IMR-90 (cell line): Measurements from ENCODE around the gene FRMD4B. TPM values are rescaled to one million over a fixed set of nuclear protein-coding genes. Genes with fewer than 3 reads are reported as not detected.

Experiments used
- ATAC-seq: fragments of 200-7000 bp; cut with Tn5 transposase; 2 replicates; pipeline ENCODE4 v1.9.1; 2020; ENCODE audit warnings: low read depth, mild to moderate bottlenecking, moderate library complexity
- BruUV-seq: library from RNA; stranded (reverse); fragments of 400-500 nt; replicated peaks from 2 replicates; lab custom pipeline; 2021; lab: Mats Ljungman, UMichigan
- CTCF ChIA-PET: fragments of 300-600 bp; formaldehyde crosslinking; extraction: SDS; loops from one replicate; lab custom pipeline; 2021; ENCODE audit warnings: antibody characterized with exemption; lab: Yijun Ruan, JAX
- POLR2A ChIA-PET: fragments of 300-600 bp; sonication (Branson Sonifier 250); formaldehyde crosslinking; loops from one replicate; lab custom pipeline; 2022; ENCODE audit warnings: antibody characterized with exemption; ENCODE audit not compliant: unreplicated experiment; lab: Charles Lee
- DNase-seq: peaks from one replicate; pipeline ENCODE4 v3.0.0; 2013
- H2AFZ ChIP-seq: replicated peaks from 2 replicates; pipeline ENCODE3; 2013; ENCODE audit warnings: low read length, mild to moderate bottlenecking; ENCODE audit not compliant: poor library complexity
- H2AK5ac ChIP-seq: 2 replicates; pipeline ENCODE4 v1.6.1; 2013; ENCODE audit warnings: low read depth, low read length, inconsistent platforms
- H2AK9ac ChIP-seq: replicated peaks from 2 replicates; pipeline ENCODE3; 2013; ENCODE audit warnings: mild to moderate bottlenecking, low read depth, low read length, moderate library complexity; ENCODE audit not compliant: poor library complexity
- H2BK120ac ChIP-seq: 2 replicates; pipeline ENCODE4 v1.6.1; 2013; ENCODE audit warnings: low read depth, low read length, inconsistent platforms
- H2BK15ac ChIP-seq: 3 replicates; pipeline ENCODE4 v1.6.1; 2013; ENCODE audit warnings: low read depth, low read length, inconsistent platforms
- H2BK20ac ChIP-seq: 2 replicates; pipeline ENCODE4 v1.6.1; 2013; ENCODE audit warnings: low read depth, mild to moderate bottlenecking, inconsistent platforms, low read length, moderate library complexity
- H2BK5ac ChIP-seq: 2 replicates; pipeline ENCODE4 v1.6.1; 2013; ENCODE audit warnings: mild to moderate bottlenecking, low read depth, low read length, inconsistent platforms; ENCODE audit not compliant: poor library complexity, severe bottlenecking
- H3K14ac ChIP-seq: replicated peaks from 2 replicates; pipeline ENCODE4 v1.6.1; 2013; ENCODE audit warnings: low read depth, low read length, inconsistent platforms
- H3K18ac ChIP-seq: 2 replicates; pipeline ENCODE4 v1.6.1; 2013; ENCODE audit warnings: low read depth, low read length, control low read depth
- H3K23ac ChIP-seq: 2 replicates; pipeline ENCODE4 v1.6.1; 2013; ENCODE audit warnings: low read depth, low read length, inconsistent platforms
- H3K27ac ChIP-seq: 2 replicates; pipeline ENCODE4 v1.5.1; 2013; ENCODE audit warnings: mild to moderate bottlenecking, control low read depth, low read length; ENCODE audit not compliant: insufficient read depth
- H3K27me3 ChIP-seq: 2 replicates; pipeline ENCODE4 v1.6.1; 2013; ENCODE audit warnings: low read length; ENCODE audit not compliant: control insufficient read depth, insufficient read depth
- H3K36me3 ChIP-seq: 2 replicates; pipeline ENCODE4 v1.6.1; 2013; ENCODE audit warnings: low read length, mixed read lengths; ENCODE audit not compliant: control insufficient read depth, insufficient read depth
- H3K4ac ChIP-seq: 2 replicates; pipeline ENCODE4 v1.6.1; 2013; ENCODE audit warnings: low read depth, low read length, inconsistent platforms
- H3K4me1 ChIP-seq: 2 replicates; pipeline ENCODE4 v1.6.1; 2013; ENCODE audit warnings: low read length, mixed read lengths; ENCODE audit not compliant: control insufficient read depth, insufficient read depth
- H3K4me2 ChIP-seq: 2 replicates; pipeline ENCODE4 v1.6.1; 2013; ENCODE audit warnings: low read depth, mild to moderate bottlenecking, control low read depth, low read length, moderate library complexity
- H3K4me3 ChIP-seq: 2 replicates; pipeline ENCODE4 v1.5.1; 2013; ENCODE audit warnings: low read depth, mild to moderate bottlenecking, control low read depth, low read length, moderate library complexity; ENCODE audit not compliant: insufficient read depth
- H3K56ac ChIP-seq: 2 replicates; pipeline ENCODE4 v1.6.1; 2013; ENCODE audit warnings: low read length, inconsistent platforms; ENCODE audit not compliant: insufficient read depth; ENCODE audit errors: extremely low read depth
- H3K79me1 ChIP-seq, 2 experiments: 2 replicates each; pipeline ENCODE4 v1.6.1; 2013; ENCODE audit warnings: low read length in 2 of 2, inconsistent platforms in 1 of 2, low read depth in 1 of 2
- H3K9ac ChIP-seq: 2 replicates; pipeline ENCODE4 v1.6.1; 2013; ENCODE audit warnings: low read depth, low read length, control low read depth
- H3K9me1 ChIP-seq: 2 replicates; pipeline ENCODE4 v1.6.1; 2013; ENCODE audit warnings: low read length, inconsistent platforms; ENCODE audit not compliant: insufficient read depth
- H3K9me3 ChIP-seq: 2 replicates; pipeline ENCODE4 v1.6.1; 2013; ENCODE audit warnings: low read length; ENCODE audit not compliant: control insufficient read depth, insufficient read depth
- H4K20me1 ChIP-seq: 2 replicates; pipeline ENCODE4 v1.6.1; 2013; ENCODE audit warnings: low read length, inconsistent platforms; ENCODE audit not compliant: insufficient read depth
- H4K5ac ChIP-seq: 2 replicates; pipeline ENCODE4 v1.6.1; 2013; ENCODE audit warnings: mild to moderate bottlenecking, low read depth, low read length, control low read depth
- H4K8ac ChIP-seq, 2 experiments: 2 replicates each; pipeline ENCODE4 v1.6.1; 2013; ENCODE audit warnings: low read depth in 2 of 2, low read length in 2 of 2, control low read depth in 1 of 2, inconsistent platforms in 1 of 2
- H4K91ac ChIP-seq: 2 replicates; pipeline ENCODE4 v1.6.1; 2013; ENCODE audit warnings: low read depth, low read length, inconsistent platforms; ENCODE audit not compliant: insufficient read depth
- BHLHE40 ChIP-seq: fragments of 150-350 bp; IDR thresholded peaks from 2 replicates; pipeline ENCODE4 v1.6.1; 2016; ENCODE audit warnings: mild to moderate bottlenecking, low read depth, low read length
- RFX5 ChIP-seq: IDR thresholded peaks from 2 replicates; pipeline ENCODE4 v1.8.0; 2012; ENCODE audit warnings: low read depth, mild to moderate bottlenecking, low read length, moderate library complexity
- WGBS, 2 experiments: methylation state at CpG; one replicate each; pipeline versions ENCODE4 v1.1.5 to v1.1.7; 2013; ENCODE audit warnings: missing lambda C conversion rate in 2 of 2; ENCODE audit not compliant: insufficient read length in 1 of 2; ENCODE audit errors: extremely low coverage in 2 of 2; 5-methylcytosine and 5-hydroxymethylcytosine counted together
- dilution Hi-C: fragments of 300-500 bp; cut with HindIII; formaldehyde crosslinking; loops from one replicate; pipeline ENCODE4 v1.14.3; 2018; ENCODE audit warnings: low sequenced_read_pairs; ENCODE audit not compliant: unreplicated experiment
- in situ Hi-C: fragments of 300-500 bp; cut with MboI; formaldehyde crosslinking; loops from 3 replicates; pipeline ENCODE4 v1.14.3; 2019; ENCODE audit warnings: low sequenced_read_pairs, inconsistent platforms, mixed read lengths
- intact Hi-C: fragments of 100-400 bp; cut with micrococcal nuclease; formaldehyde crosslinking; loops from 2 replicates; pipeline ENCODE4 v1.10.0; 2022
- polyA plus RNA-seq, 3 experiments: library from polyadenylated mRNA; depleted of rRNA; stranded (reverse); fragments of >200 nt; gene quantifications; 2 replicates each; pipeline ENCODE4 v1.2.3, GENCODE V29; 2012; ENCODE audit warnings: low replicate concordance in 1 of 3
- total RNA-seq: library from RNA; depleted of rRNA; stranded (reverse); fragments of >200 nt; gene quantifications from 2 replicates; pipeline ENCODE4 v1.2.3, GENCODE V29; 2012

The FRMD4B gene
- total and polyA plus RNA-seq, 2 of the 4 experiments (the other 2 are of a cell fraction), result 0.14 to 0.36 TPM

- Histone ChIP-seq H3K18ac (no peak overlapping the region), H2AK9ac (no peak overlapping the region), H3K27ac (no peak overlapping the region), H3K56ac (no peak overlapping the region), H2BK120ac (no peak overlapping the region), H4K5ac (no peak overlapping the region), H3K4ac (no peak overlapping the region), H3K27me3 (no peaks in the 10 kb centered on the region), H2BK20ac (no peak overlapping the region), H4K20me1 (no peaks in the 10 kb centered on the region), H3K36me3 (no peaks in the 10 kb centered on the region), H2BK15ac (no peak overlapping the region), H3K4me2 (no peak overlapping the region), H3K4me1 (no peaks in the 10 kb centered on the region), H3K79me1 (no peaks in the 10 kb centered on the region), H2BK5ac (no peak overlapping the region), H3K9me3 (no peaks in the 10 kb centered on the region), H2AK5ac (no peak overlapping the region), H3K14ac (no peak overlapping the region), H3K9ac (no peak overlapping the region), H3K4me3 (no peak overlapping the region), H2AFZ (no peak overlapping the region), H3K9me1 (no peaks in the 10 kb centered on the region), H3K23ac (no peak overlapping the region), H4K8ac (no peak overlapping the region), H4K91ac (no peak overlapping the region)
- BruUV-seq, result no TSS peak
- CTCF ChIA-PET, result no interaction called here
- POLR2A ChIA-PET, result no interaction called here
- DNase-seq (no peak), ATAC-seq (no peak)
- dilution Hi-C loops, result no loop called here
- in situ Hi-C loops, result no loop called here
- WGBS, 2 experiments, result no CpG with 5 or more reads among the region's 3 CpGs
- intact Hi-C loops, result no loop called here
- TF ChIP-seq BHLHE40 (no peak), RFX5 (no peak)
Measured at GRCh38 chr3:69328963-69329302, 57.0 kb downstream of the FRMD4B start.
